Upper lobe of left lung (tissue), 6 donors: Measurements from ENCODE around the gene SP3. TPM values are rescaled to one million over a fixed set of nuclear protein-coding genes. Genes with fewer than 3 reads are reported as not detected.

ENCODE experiments used
- ATAC-seq, 2 donors: fragments of 200-7000 bp; cut with Tn5 transposase; one replicate each; pipeline ENCODE4 v1.9.1; 2022; ENCODE audit warnings: mild to moderate bottlenecking in 2 of 2, moderate library complexity in 2 of 2; ENCODE audit not compliant: low FRiP score in 2 of 2
- DNase-seq, 2 donors: peaks; one replicate each; pipeline ENCODE4 v3.0.0-alpha.2; 2019 to 2020
- H3K27ac ChIP-seq, 4 donors: fragments of 200-600 bp; sonication (generic); one replicate each; pipeline ENCODE4 v1.5.1; 2016 to 2019
- H3K27me3 ChIP-seq, 4 donors: fragments of 200-600 bp; sonication (generic); one replicate each; pipeline ENCODE4 v1.5.1; 2017 to 2019
- H3K36me3 ChIP-seq, 4 donors: fragments of 200-600 bp; sonication (generic); one replicate each; pipeline ENCODE4 v1.5.1; 2016 to 2019
- H3K4me1 ChIP-seq, 4 donors: fragments of 200-600 bp; sonication (generic); one replicate each; pipeline ENCODE4 v1.5.1; 2018 to 2019
- H3K4me3 ChIP-seq, 4 donors: fragments of 200-600 bp; sonication (generic); one replicate each; pipeline ENCODE4 v1.5.1; 2017 to 2019; ENCODE audit warnings: mild to moderate bottlenecking in 2 of 4, moderate library complexity in 1 of 4
- H3K9me3 ChIP-seq, 4 donors: fragments of 200-600 bp; sonication (generic); one replicate each; pipeline ENCODE4 v1.5.1; 2018 to 2019
- CTCF ChIP-seq, 6 experiments: fragments of 450-650 bp in 4 of 6; fragments of 200-600 bp in 2 of 6; sonication (generic) in 2 of 6; IDR thresholded peaks; one replicate each; pipeline ENCODE4 v1.5.1; 2016 to 2019; ENCODE audit warnings: antibody characterized with exemption in 6 of 6
- EP300 ChIP-seq, 4 donors: sonication (generic); formaldehyde crosslinking; IDR thresholded peaks; one replicate each; pipeline ENCODE4 v1.5.1; 2017; ENCODE audit warnings: antibody characterized with exemption in 4 of 4, control low read depth in 2 of 4
- POLR2A ChIP-seq, 4 donors: fragments of 450-650 bp; IDR thresholded peaks; one replicate each; pipeline ENCODE4 v1.5.1; 2016 to 2017; ENCODE audit warnings: antibody characterized with exemption in 4 of 4, mild to moderate bottlenecking in 2 of 4
- POLR2AphosphoS5 ChIP-seq, 2 donors: sonication (generic); formaldehyde crosslinking; IDR thresholded peaks; one replicate each; pipeline ENCODE4 v1.5.1; 2017; ENCODE audit warnings: antibody characterized with exemption in 2 of 2
- WGBS, 2 donors: methylation state at CpG; one replicate each; pipeline ENCODE4 v1.1.5; 2017 to 2018; 5-methylcytosine and 5-hydroxymethylcytosine counted together
- total RNA-seq, 6 donors: library from RNA; depleted of rRNA in 4 of 6; stranded (reverse); fragments of >200 nt in 4 of 6; gene quantifications; one replicate each; pipeline versions ENCODE4 v1.1.0 to v1.2.1, GENCODE V29; 2016 to 2021
- donor health status: DM: no; HTN: no; CAD: no; lungs with moderate emphysema.
- donor health status: DM: no; HTN: yes; CAD: no; lungs with severe emphysema.

The SP3 gene
- total RNA-seq, 6 donors from 2014 or later: 37.0 to 139 (median 77.0) TPM

- 23 to 25% methylated on average over 4 of the region's 4 CpGs for WGBS, 2 donors
- Histone ChIP-seq H3K4me3 (peak overlapping the region; percentile 60 to 93 (median 75)), H3K27ac (peak overlapping the region; percentile 99 to 100 (median 100)), H3K4me1 (peaks cover 42 to 54% (median 46%) of the 10 kb centered on the region in 4 donors), H3K9me3 (no peaks in the 10 kb centered on the region), H3K36me3 (no peaks in the 10 kb centered on the region), H3K27me3 (no peaks in the 10 kb centered on the region)
- DNase-seq: no peak
- ATAC-seq: no peak
- TF ChIP-seq POLR2A (IDR thresholded peaks at IDR 0.05) (no peak), POLR2AphosphoS5 (IDR thresholded peaks at IDR 0.05) (no peak), CTCF (IDR thresholded peaks at IDR 0.05) (no peak), EP300 (IDR thresholded peaks at IDR 0.05) (no peak)
Observed at GRCh38 chr2:173962583-173963110, 2.5 kb downstream of the SP3 start.

GRCh38 chr2:173962031-173962430 is 3.1 kb downstream of the SP3 start:
- TF ChIP-seq CTCF (IDR thresholded peaks at IDR 0.05) (no peak), POLR2AphosphoS5 (IDR thresholded peaks at IDR 0.05) (no peak), POLR2A (IDR thresholded peaks at IDR 0.05) (no peak), EP300 (IDR thresholded peaks at IDR 0.05) (no peak)
- no peaks in the 10 kb centered on the region for H3K27me3 ChIP-seq
- DNase-seq: no peak
- WGBS, 2 donors: 36 to 57% methylated on average over 1 of the region's 1 CpG
- peak overlapping the region; percentile 35 to 100 (median 100) for H3K27ac ChIP-seq
- peak overlapping the region in 3 of 4 donors; percentile 74 to 93 (median 76) for H3K4me3 ChIP-seq
- peaks cover 43 to 60% (median 52%) of the 10 kb centered on the region in 4 donors for H3K4me1 ChIP-seq
- no peaks in the 10 kb centered on the region for H3K9me3 ChIP-seq
- ATAC-seq: no peak
- H3K36me3 ChIP-seq: no peaks in the 10 kb centered on the region

GRCh38 chr2:173961346-173961705 is 3.8 kb downstream of the SP3 start:
- DNase-seq: no peak
- Histone ChIP-seq H3K9me3 (no peaks in the 10 kb centered on the region), H3K4me1 (peaks cover 47 to 61% (median 54%) of the 10 kb centered on the region in 4 donors), H3K27me3 (no peaks in the 10 kb centered on the region), H3K36me3 (no peaks in the 10 kb centered on the region), H3K27ac (peak overlapping the region in 2 of 4 donors; percentile 99 to 100), H3K4me3 (peak overlapping the region in 1 of 4 donors; percentile 3)
- TF ChIP-seq POLR2AphosphoS5 (IDR thresholded peaks at IDR 0.05) (no peak), EP300 (IDR thresholded peaks at IDR 0.05) (no peak), CTCF (IDR thresholded peaks at IDR 0.05) (no peak), POLR2A (IDR thresholded peaks at IDR 0.05) (no peak)
- no peak for ATAC-seq
- WGBS, 2 donors: 93 to 94% methylated on average over 1 of the region's 1 CpG

- Histone ChIP-seq H3K27ac (peak overlapping the region in 1 of 4 donors; percentile 19), H3K36me3 (peaks cover 0 to 12% (median 8%) of the 10 kb centered on the region in 4 donors), H3K4me1 (peaks cover 49 to 66% (median 64%) of the 10 kb centered on the region in 4 donors), H3K4me3 (no peak overlapping the region), H3K27me3 (no peaks in the 10 kb centered on the region), H3K9me3 (no peaks in the 10 kb centered on the region)
- no peak for TF ChIP-seq POLR2AphosphoS5 (IDR thresholded peaks at IDR 0.05)
- no peak for TF ChIP-seq CTCF (IDR thresholded peaks at IDR 0.05)
- TF ChIP-seq EP300 (IDR thresholded peaks at IDR 0.05): no peak
- TF ChIP-seq POLR2A (IDR thresholded peaks at IDR 0.05): no peak
- WGBS, 2 donors: 71 to 87% methylated on average over 7 of the region's 7 CpGs
- no peak for DNase-seq
- ATAC-seq: no peak
Observed at GRCh38 chr2:173959909-173960308, 5.3 kb downstream of the SP3 start.

GRCh38 chr2:173959358-173959884 is 5.8 kb downstream of the SP3 start:
- ATAC-seq (no peak), DNase-seq (peak in 1 of 2 donors; percentile 16)
- Histone ChIP-seq H3K9me3 (no peaks in the 10 kb centered on the region), H3K4me3 (no peak overlapping the region), H3K27me3 (no peaks in the 10 kb centered on the region), H3K36me3 (peaks cover 0 to 16% (median 12%) of the 10 kb centered on the region in 4 donors), H3K4me1 (peaks cover 53 to 70% (median 65%) of the 10 kb centered on the region in 4 donors), H3K27ac (peak overlapping the region in 1 of 4 donors; percentile 19)
- 78 to 91% methylated on average over 16 of the region's 16 CpGs for WGBS, 2 donors
- TF ChIP-seq POLR2AphosphoS5 (IDR thresholded peaks at IDR 0.05): no peak
- TF ChIP-seq POLR2A (IDR thresholded peaks at IDR 0.05): no peak
- no peak for TF ChIP-seq EP300 (IDR thresholded peaks at IDR 0.05)
- no peak for TF ChIP-seq CTCF (IDR thresholded peaks at IDR 0.05)
